Lower leg skin (tissue), 4 donors: ENCODE measurements around the gene CES4A. TPM values are rescaled to one million over a fixed set of nuclear protein-coding genes. Genes with fewer than 3 reads are reported as not detected.
"Not testable (repeated sequence)": the region's sequence is repeated elsewhere in the genome, so short reads cannot be mapped to it uniquely, and the experiment has no call there.

ENCODE experiments used
- DNase-seq, 2 donors: peaks; one replicate each; pipeline ENCODE4 v3.0.0-alpha.2; 2019; ENCODE audit warnings: low spot score in 2 of 2
- H3K4me3 ChIP-seq: fragments of 200-600 bp; sonication (generic); 2 replicates; pipeline ENCODE4 v1.5.1; 2017; ENCODE audit warnings: mild to moderate bottlenecking, low read depth; ENCODE audit not compliant: poor library complexity, severe bottlenecking
- POLR2A ChIP-seq, 2 donors: fragments of 450-650 bp; IDR thresholded peaks; one replicate each; pipeline ENCODE4 v1.6.1; 2016 to 2017; ENCODE audit warnings: antibody characterized with exemption in 2 of 2, mild to moderate bottlenecking in 1 of 2, moderate library complexity in 1 of 2
- WGBS, 2 donors: methylation state at CpG; one replicate each; pipeline ENCODE4 v1.1.5; 2018; 5-methylcytosine and 5-hydroxymethylcytosine counted together
- intact Hi-C: fragments of 100-400 bp; cut with DNase I; formaldehyde crosslinking; loops from one replicate; pipeline ENCODE4 v1.15.0; 2023; ENCODE audit warnings: low total_unique reads
- total RNA-seq, 4 donors: library from RNA; depleted of rRNA; stranded (reverse); fragments of >200 nt; gene quantifications; one replicate each; pipeline ENCODE4 v1.1.0, GENCODE V29; 2016
- TF ChIP-seq, protein P1 (sequence below), 3 donors: fragments of 450-650 bp; IDR thresholded peaks; one replicate each; pipeline ENCODE4 v1.5.1; 2016; ENCODE audit warnings: antibody characterized with exemption in 3 of 3, mild to moderate bottlenecking in 3 of 3, moderate library complexity in 2 of 3

Gene CES4A
- total RNA-seq, 4 donors from 2014 or later = 43.6 to 95.8 (median 75.9) TPM

DNA sequence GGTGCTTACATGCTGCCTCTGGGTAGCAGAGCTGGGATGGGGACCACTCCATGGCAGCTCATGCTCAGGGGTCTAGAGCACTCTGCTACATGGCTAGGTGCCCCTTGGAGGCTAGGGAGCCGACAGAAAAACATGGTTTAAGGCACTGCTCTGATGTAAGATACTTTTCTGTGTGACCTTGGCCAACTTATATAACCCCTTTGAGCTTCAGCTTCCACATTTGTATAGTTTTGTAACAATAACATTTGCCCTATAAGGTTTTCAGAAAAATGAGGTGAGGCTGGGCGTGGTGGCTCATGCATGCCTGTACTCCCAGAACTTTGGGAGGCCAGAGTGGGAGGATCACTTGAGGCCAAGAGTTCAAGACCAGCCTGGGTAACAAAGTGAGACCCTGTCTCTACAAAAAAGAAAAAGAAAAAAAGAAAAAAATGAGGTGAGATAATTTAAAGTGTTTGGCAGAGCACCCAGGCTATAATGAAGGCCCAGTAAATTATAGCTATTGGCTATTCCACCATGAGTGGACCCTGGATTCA is 3.2 kb downstream of the CES4A start:
- TF ChIP-seq POLR2A (IDR thresholded peaks at IDR 0.05) = no peak
- TF ChIP-seq, protein P1, sequence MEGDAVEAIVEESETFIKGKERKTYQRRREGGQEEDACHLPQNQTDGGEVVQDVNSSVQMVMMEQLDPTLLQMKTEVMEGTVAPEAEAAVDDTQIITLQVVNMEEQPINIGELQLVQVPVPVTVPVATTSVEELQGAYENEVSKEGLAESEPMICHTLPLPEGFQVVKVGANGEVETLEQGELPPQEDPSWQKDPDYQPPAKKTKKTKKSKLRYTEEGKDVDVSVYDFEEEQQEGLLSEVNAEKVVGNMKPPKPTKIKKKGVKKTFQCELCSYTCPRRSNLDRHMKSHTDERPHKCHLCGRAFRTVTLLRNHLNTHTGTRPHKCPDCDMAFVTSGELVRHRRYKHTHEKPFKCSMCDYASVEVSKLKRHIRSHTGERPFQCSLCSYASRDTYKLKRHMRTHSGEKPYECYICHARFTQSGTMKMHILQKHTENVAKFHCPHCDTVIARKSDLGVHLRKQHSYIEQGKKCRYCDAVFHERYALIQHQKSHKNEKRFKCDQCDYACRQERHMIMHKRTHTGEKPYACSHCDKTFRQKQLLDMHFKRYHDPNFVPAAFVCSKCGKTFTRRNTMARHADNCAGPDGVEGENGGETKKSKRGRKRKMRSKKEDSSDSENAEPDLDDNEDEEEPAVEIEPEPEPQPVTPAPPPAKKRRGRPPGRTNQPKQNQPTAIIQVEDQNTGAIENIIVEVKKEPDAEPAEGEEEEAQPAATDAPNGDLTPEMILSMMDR (IDR thresholded peaks at IDR 0.05) = no peak
- WGBS, 2 donors = 81 to 85% methylated on average over 2 of the region's 2 CpGs
- no peak overlapping the region for H3K4me3 ChIP-seq
- intact Hi-C loops = no loop called here
- DNase-seq = no peak

DNA sequence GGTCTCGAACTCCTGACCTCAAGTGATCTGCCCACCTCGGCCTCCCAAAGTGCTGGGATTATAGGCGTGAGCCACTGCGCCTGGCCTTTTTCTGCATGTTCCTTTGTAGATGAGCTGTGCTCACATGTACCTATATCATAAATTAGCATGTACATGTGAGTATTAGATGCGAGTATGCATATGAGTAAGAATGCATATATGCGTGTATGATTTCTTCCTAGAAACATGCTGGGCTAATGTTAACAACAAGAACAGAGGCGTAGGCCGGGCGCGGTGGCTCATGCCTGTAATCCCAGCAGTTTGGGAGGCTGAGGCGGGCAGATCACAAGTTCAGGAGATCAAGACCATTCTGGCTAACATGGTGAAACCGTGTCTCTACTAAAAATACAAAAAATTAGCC is 5.2 kb downstream of the CES4A start:
- DNase-seq, H3K4me3 ChIP-seq, intact Hi-C loops: not testable (repeated sequence)
- WGBS, 2 donors = 96 to 97% methylated on average over 12 of the region's 12 CpGs

DNA sequence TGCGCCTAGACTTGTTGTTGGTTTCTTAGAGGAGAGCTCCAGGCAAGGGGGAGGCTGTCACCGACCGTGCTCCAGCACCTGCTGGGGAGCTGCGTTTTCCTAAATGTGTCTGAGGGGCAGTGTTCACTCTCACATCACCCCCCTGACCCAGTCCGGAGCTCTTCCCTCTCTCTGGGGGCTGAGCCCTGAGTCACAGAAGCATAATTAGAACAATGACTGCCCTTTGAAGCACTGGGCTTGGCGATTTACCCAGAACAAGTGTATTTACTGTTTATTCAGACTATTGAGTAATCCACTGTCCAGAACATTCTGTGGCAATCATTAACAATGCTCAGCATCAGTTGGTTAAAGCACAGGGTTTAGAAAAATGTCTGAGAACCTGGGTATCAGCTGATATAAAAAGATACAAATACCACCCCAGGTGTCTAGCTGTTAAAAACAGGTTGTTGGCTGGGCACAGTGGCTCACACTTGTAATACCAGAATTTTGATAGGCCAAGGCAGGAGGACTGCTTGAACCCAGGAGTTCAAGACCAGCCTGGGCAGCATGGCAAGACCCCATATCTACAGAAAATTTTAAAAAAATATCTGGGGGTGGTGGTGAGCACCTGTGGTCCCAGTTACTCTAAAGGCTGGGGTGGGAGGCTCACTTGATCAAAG is 8.1 kb downstream of the CES4A start:
- no peak overlapping the region for H3K4me3 ChIP-seq
- TF ChIP-seq, protein P1 (IDR thresholded peaks at IDR 0.05) = no peak
- 55 to 63% methylated on average over 6 of the region's 6 CpGs for WGBS, 2 donors
- intact Hi-C loops = no loop called here
- DNase-seq = peak; percentile 74 to 88

- whole genome bisulfite sequencing, 2 donors = 74 to 79% methylated on average over 3 of the region's 3 CpGs
- intact Hi-C loops = no loop called here
- TF ChIP-seq, protein P1 (IDR thresholded peaks at IDR 0.05) = no peak
- TF ChIP-seq POLR2A (IDR thresholded peaks at IDR 0.05) = no peak
- no peak for DNase-seq
- H3K4me3 ChIP-seq = no peak overlapping the region
These were observed 8.6 kb downstream of the CES4A start for GRCh38 chr16:66996983-66997358.

DNA sequence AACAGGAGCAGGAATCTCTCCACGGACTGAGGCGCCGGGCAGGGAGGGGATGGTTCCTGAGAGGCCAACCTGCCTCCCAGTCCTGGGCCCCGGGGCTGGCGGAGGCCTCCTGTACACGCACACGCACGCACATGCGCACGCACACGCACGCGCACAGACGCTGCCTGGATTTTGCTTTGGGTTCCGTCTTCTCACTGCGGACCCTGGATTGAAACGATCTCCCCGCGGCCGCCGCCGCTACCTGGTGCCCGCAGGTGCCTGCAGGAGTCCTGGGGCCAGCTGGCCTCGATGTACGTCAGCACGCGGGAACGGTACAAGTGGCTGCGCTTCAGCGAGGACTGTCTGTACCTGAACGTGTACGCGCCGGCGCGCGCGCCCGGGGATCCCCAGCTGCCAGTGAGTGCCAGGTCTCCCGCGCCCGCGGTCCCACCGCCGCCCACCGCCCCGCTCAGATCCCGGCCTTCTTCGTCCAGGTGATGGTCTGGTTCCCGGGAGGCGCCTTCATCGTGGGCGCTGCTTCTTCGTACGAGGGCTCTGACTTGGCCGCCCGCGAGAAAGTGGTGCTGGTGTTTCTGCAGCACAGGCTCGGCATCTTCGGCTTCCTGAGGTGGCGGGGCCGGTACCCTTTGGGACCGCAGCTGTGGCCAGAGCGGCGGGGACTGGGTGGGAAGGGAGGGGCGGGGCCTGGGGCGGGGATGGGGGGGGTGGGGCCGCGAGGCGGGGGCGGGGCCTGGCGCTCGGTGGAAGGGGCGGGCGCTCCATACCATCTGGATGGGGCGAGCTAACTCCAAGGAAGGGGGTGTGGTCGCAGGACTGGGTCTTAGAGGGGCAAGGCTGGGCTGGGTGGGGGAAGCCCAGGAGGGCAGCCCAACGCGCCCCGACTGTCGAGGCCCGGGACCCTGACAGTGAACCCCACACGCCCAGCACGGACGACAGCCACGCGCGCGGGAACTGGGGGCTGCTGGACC is 12.3 kb downstream of the CES4A start:
- intact Hi-C loops = no loop called here
- DNase-seq = peak; percentile 36 to 92
- TF ChIP-seq, protein P1 (IDR thresholded peaks at IDR 0.05) = no peak
- peak overlapping the region; percentile 26 for H3K4me3 ChIP-seq
- WGBS, 2 donors = 4 to 19% methylated on average over 20 to 52 of the region's 89 CpGs

GRCh38 chr16:67001726-67002125 is 13.3 kb downstream of the CES4A start:
- H3K4me3 ChIP-seq = no peak overlapping the region
- intact Hi-C loops = no loop called here
- TF ChIP-seq, protein P1 (IDR thresholded peaks at IDR 0.05) = no peak
- TF ChIP-seq POLR2A (IDR thresholded peaks at IDR 0.05) = no peak
- DNase-seq = no peak
- WGBS, 2 donors = 90 to 96% methylated on average over 3 of the region's 3 CpGs
